Heart right ventricle (tissue), 16 donors: Measurements from ENCODE around the gene LYPD5. TPM values are rescaled to one million over a fixed set of nuclear protein-coding genes. Genes with fewer than 3 reads are reported as not detected.
"Not testable (repeated sequence)": the region's sequence is repeated elsewhere in the genome, so short reads cannot be mapped to it uniquely, and the experiment has no call there.

Experiments used
- ATAC-seq, 8 donors: fragments of 200-7000 bp; cut with Tn5 transposase; one replicate each; pipeline ENCODE4 v1.9.1; 2020; ENCODE audit warnings: mild to moderate bottlenecking in 8 of 8, moderate library complexity in 8 of 8, moderate number of reproducible peaks in 1 of 8
- DNase-seq, 2 donors: peaks; one replicate each; pipeline ENCODE4 v3.0.0-alpha.2; 2020
- H3K27ac ChIP-seq, 10 donors: fragments of 200-600 bp; sonication (generic) in 2 of 10; one replicate each; pipeline versions ENCODE4 v1.5.0 to v1.8.0; 2020 to 2022; ENCODE audit warnings: mild to moderate bottlenecking in 3 of 10
- H3K27me3 ChIP-seq, 7 donors: fragments of 200-600 bp; one replicate each; pipeline ENCODE4 v1.8.0; 2021 to 2022; ENCODE audit warnings: mild to moderate bottlenecking in 2 of 7
- H3K36me3 ChIP-seq, 9 donors: fragments of 200-600 bp; sonication (generic) in 1 of 9; one replicate each; pipeline versions ENCODE4 v1.5.0 to v1.8.0; 2020 to 2022; ENCODE audit warnings: mild to moderate bottlenecking in 2 of 9
- H3K4me1 ChIP-seq, 9 donors: fragments of 200-600 bp; sonication (generic) in 1 of 9; one replicate each; pipeline versions ENCODE4 v1.5.0 to v1.8.0; 2020 to 2022; ENCODE audit warnings: mild to moderate bottlenecking in 4 of 9
- H3K4me3 ChIP-seq, 10 donors: fragments of 200-600 bp; sonication (generic) in 2 of 10; one replicate each; pipeline versions ENCODE4 v1.5.0 to v1.8.0; 2020 to 2022; ENCODE audit warnings: mild to moderate bottlenecking in 7 of 10, moderate library complexity in 2 of 10
- H3K9me3 ChIP-seq, 11 donors: fragments of 200-600 bp in 10 of 11; sonication (generic) in 2 of 11; one replicate each; pipeline versions ENCODE4 v1.5.0 to v1.8.0; 2013 to 2022; ENCODE audit warnings: mild to moderate bottlenecking in 2 of 11, control low read depth in 1 of 11, moderate library complexity in 1 of 11
- CTCF ChIP-seq, 9 donors: fragments of 200-600 bp; sonication (generic) in 2 of 9; IDR thresholded peaks; one replicate each; pipeline versions ENCODE4 v1.5.0 to v1.8.0; 2021 to 2022; ENCODE audit warnings: antibody characterized with exemption in 9 of 9, mild to moderate bottlenecking in 5 of 9, moderate library complexity in 1 of 9
- WGBS, 2 donors: extraction: QIAGEN DNeasy Blood & Tissue Kit; methylation state at CpG; one replicate each; pipeline ENCODE4 v1.1.7; 2013; ENCODE audit warnings: inconsistent platforms in 1 of 2; 5-methylcytosine and 5-hydroxymethylcytosine counted together
- intact Hi-C, 10 donors: fragments of 100-400 bp; cut with DNase I; formaldehyde crosslinking; loops; one replicate each; pipeline versions ENCODE4 v1.11.1 to v1.14.2; 2022
- polyA plus RNA-seq, 2 donors: library from polyadenylated mRNA; stranded (reverse); fragments of 200-250 nt; gene quantifications; one replicate each; pipeline ENCODE4 v1.2.3, GENCODE V29; 2013
- total RNA-seq, 10 donors: library from RNA; stranded (reverse); fragmentation: NEBNext Ultra II Directional in 3 of 10; extraction: Animal tissue kit (Norgen Biotek cat#: 25700) in 3 of 10; gene quantifications; one replicate each; pipeline versions ENCODE4 v1.2.1 to v1.2.4, GENCODE V29; 2021 to 2023
- donor health status: Arrhythmogenic right ventricular cardiomyopathy.
- donor health status: ischemic (EF 13 %, LVEDD 7.1; RV severe dilation, severe dysfunction).
- donor health status: healthy with polysubstance abuse.
- donor health status: DM: no; HTN: yes; CAD: no.
- donor health status: DM: no; HTN: no; CAD: no.
- donor health status: ischemic (EF 25% LVEDD 6.9; RV normal size, moderate dysfunction).
- donor health status: ischemic (EF 25% LVEDD 5.7; RV mildly dilated, moderate dysfunction).
- donor health status: healthy.
- donor health status: DM: yes; HTN: yes; CAD: no.
- donor health status: Ischemic cardiomyopathy.
- donor health status: ischemic (EF 35%, LVEDD 5.7; RV mildly dilated, moderate dysfunction).
- donor health status: nonischemic (EF 11% LVEDD 7.7; RV severe dilation, severe dysfunction).
- donor health status: DM: yes; HTN: yes; CAD: no.
- donor health status: PGD.
- donor health status: ischemic (EF 29% LVEDD 5.4; RV normal size, mild dysfunction).
- donor health status: nonischemic (EF 23%, LVEDD 6.1; RV moderate dilation, normal function).

Gene LYPD5
- total and polyA plus RNA-seq, 12 donors: 0.24 to 5.3 (median 0.90) TPM

GRCh38 chr19:43842007-43842406 is 39.8 kb upstream of the LYPD5 start:
- intact Hi-C loops: no loop called here
- TF ChIP-seq CTCF (IDR thresholded peaks at IDR 0.05): no peak
- Histone ChIP-seq H3K27ac (no peak overlapping the region), H3K36me3 (peaks cover 6 to 100% (median 98%) of the 10 kb centered on the region in 9 donors), H3K4me1 (no peaks in the 10 kb centered on the region), H3K27me3 (no peaks in the 10 kb centered on the region), H3K9me3 (peaks cover 4 to 100% (median 96%) of the 10 kb centered on the region in 11 donors), H3K4me3 (no peak overlapping the region)
- 51 to 69% methylated on average over 2 of the region's 2 CpGs for WGBS, 2 donors
- DNase-seq (no peak), ATAC-seq (no peak)

GRCh38 chr19:43839139-43839538 is 36.9 kb upstream of the LYPD5 start:
- no peak overlapping the region for H3K4me3 ChIP-seq
- H3K27ac ChIP-seq: no peak overlapping the region
- intact Hi-C loops: no loop called here
- H3K9me3 ChIP-seq: peaks cover 0 to 100% (median 84%) of the 10 kb centered on the region in 11 donors
- no peaks in the 10 kb centered on the region for H3K27me3 ChIP-seq
- peaks cover 6 to 100% (median 97%) of the 10 kb centered on the region in 9 donors for H3K36me3 ChIP-seq
- no peaks in the 10 kb centered on the region for H3K4me1 ChIP-seq
- ATAC-seq (no peak), DNase-seq (no peak)
- TF ChIP-seq CTCF (IDR thresholded peaks at IDR 0.05): no peak

- Histone ChIP-seq H3K4me3 (peak within 1 kb of the TSS; percentile 60 to 89 (median 68)), H3K36me3 (peaks cover 0 to 39% (median 28%) of the 10 kb centered on the region in 9 donors), H3K4me1 (peaks cover 0 to 16% (median 12%) of the 10 kb centered on the region in 9 donors), H3K27me3 (peaks cover 0 to 27% (median 0%) of the 10 kb centered on the region in 7 donors), H3K27ac (peak within 1 kb of the TSS in 9 of 10 donors; percentile 50 to 86 (median 73)), H3K9me3 (peaks cover 0 to 10% (median 0%) of the 10 kb centered on the region in 11 donors)
- intact Hi-C loops: loop anchor here in 1 of 10 donors (10.0 kb wide), 1 partner anchor 78 kb away; no protein-coding TSS in a partner anchor
- DNase-seq: peak; percentile 87 to 91
- no peak for TF ChIP-seq CTCF (IDR thresholded peaks at IDR 0.05)
- 5% methylated on average over 46 of the region's 46 CpGs for WGBS, 2 donors
- ATAC-seq: peak; percentile 98 to 100 (median 99)
Measured at GRCh38 chr19:43826787-43827754, 24.8 kb upstream of the LYPD5 start, which contains the start of gene ZNF283. ZNF283 (plus strand) TSS chr19:43827321; CDS start chr19:43833505, 6,184 bp downstream.

GRCh38 chr19:43824572-43824971 is 22.3 kb upstream of the LYPD5 start:
- intact Hi-C loops: loop anchor here in 1 of 10 donors (10.0 kb wide), 1 partner anchor 80 kb away; no protein-coding TSS in a partner anchor
- Histone ChIP-seq H3K36me3 (peaks cover 0 to 14% (median 6%) of the 10 kb centered on the region in 9 donors), H3K4me1 (peaks cover 0 to 26% (median 17%) of the 10 kb centered on the region in 9 donors), H3K27me3 (peaks cover 0 to 52% (median 0%) of the 10 kb centered on the region in 7 donors)
- not testable (repeated sequence) for H3K4me3 ChIP-seq, DNase-seq, H3K27ac ChIP-seq, H3K9me3 ChIP-seq, ATAC-seq
- WGBS, 2 donors: 63 to 72% methylated on average over 4 of the region's 4 CpGs

- not testable (repeated sequence) for ATAC-seq, H3K9me3 ChIP-seq, H3K4me3 ChIP-seq, H3K27ac ChIP-seq, H3K36me3 ChIP-seq, DNase-seq
- intact Hi-C loops: loop anchor here in 1 of 10 donors (10.0 kb wide), 1 partner anchor 81 kb away; no protein-coding TSS in a partner anchor
- Histone ChIP-seq H3K27me3 (peaks cover 0 to 57% (median 0%) of the 10 kb centered on the region in 7 donors), H3K4me1 (peaks cover 0 to 26% (median 17%) of the 10 kb centered on the region in 9 donors)
- 75 to 81% methylated on average over 3 of the region's 3 CpGs for WGBS, 2 donors
Measured at GRCh38 chr19:43823856-43824255, 21.6 kb upstream of the LYPD5 start.
